Liver (tissue), 9 donors: Measurements from ENCODE around the gene SLC22A31. TPM values are rescaled to one million over a fixed set of nuclear protein-coding genes. Genes with fewer than 3 reads are reported as not detected.

Experiments
- DNase-seq: peaks from one replicate; pipeline ENCODE4 v3.0.0-alpha.2; 2017; ENCODE audit warnings: low spot score
- H3K27ac ChIP-seq, 2 donors: one replicate each; pipeline ENCODE4 v1.7.0; 2013; ENCODE audit warnings: inconsistent platforms in 2 of 2, low read length in 2 of 2, control low read depth in 1 of 2, low read depth in 1 of 2, mild to moderate bottlenecking in 1 of 2
- H3K27me3 ChIP-seq, 4 donors: one replicate each; pipeline versions ENCODE4 v1.6.1 to v1.7.0; 2013; ENCODE audit warnings: low read length in 3 of 4, inconsistent platforms in 1 of 4, mild to moderate bottlenecking in 1 of 4, moderate library complexity in 1 of 4; ENCODE audit not compliant: control insufficient read depth in 4 of 4, insufficient read depth in 4 of 4
- H3K36me3 ChIP-seq, 4 donors: one replicate each; pipeline versions ENCODE4 v1.6.1 to v1.7.0; 2013; ENCODE audit warnings: low read length in 3 of 4, mild to moderate bottlenecking in 3 of 4, low read depth in 1 of 4, moderate library complexity in 1 of 4; ENCODE audit not compliant: control insufficient read depth in 4 of 4, insufficient read depth in 3 of 4
- H3K4me1 ChIP-seq, 4 donors: one replicate each; pipeline versions ENCODE4 v1.6.1 to v1.7.0; 2013; ENCODE audit warnings: low read length in 3 of 4, mild to moderate bottlenecking in 3 of 4, moderate library complexity in 1 of 4; ENCODE audit not compliant: control insufficient read depth in 4 of 4, insufficient read depth in 4 of 4
- H3K4me3 ChIP-seq, 3 donors: one replicate each; pipeline versions ENCODE4 v1.6.1 to v1.7.0; 2013; ENCODE audit warnings: low read length in 3 of 3, control low read depth in 1 of 3, low read depth in 1 of 3, mild to moderate bottlenecking in 1 of 3
- H3K9ac ChIP-seq, 2 donors: one replicate each; pipeline ENCODE4 v1.7.0; 2013; ENCODE audit warnings: low read length in 2 of 2, mild to moderate bottlenecking in 2 of 2, moderate library complexity in 2 of 2, control low read depth in 1 of 2, low read depth in 1 of 2
- H3K9me3 ChIP-seq, 4 donors: one replicate each; pipeline versions ENCODE4 v1.6.1 to v1.7.0; 2013; ENCODE audit warnings: low read length in 3 of 4; ENCODE audit not compliant: control insufficient read depth in 4 of 4
- EGR1 ChIP-seq, 2 donors: IDR thresholded peaks; 2 replicates each; pipeline ENCODE4 v1.6.1; 2016 to 2018; ENCODE audit warnings: antibody characterized with exemption in 2 of 2, low read depth in 2 of 2
- FOXA1 ChIP-seq: IDR thresholded peaks from 2 replicates; pipeline ENCODE4 v1.6.1; 2016; ENCODE audit warnings: antibody characterized with exemption
- GABPA ChIP-seq, 2 donors: IDR thresholded peaks in 1 of 2; conservative IDR thresholded peaks in 1 of 2; 2 replicates each; pipeline ENCODE4 v1.6.1; 2016; ENCODE audit warnings: antibody characterized with exemption in 2 of 2, mild to moderate bottlenecking in 1 of 2, moderate library complexity in 1 of 2
- HNF4G ChIP-seq: IDR thresholded peaks from 2 replicates; pipeline ENCODE4 v1.6.1; 2016; ENCODE audit warnings: antibody characterized with exemption
- JUND ChIP-seq, 2 donors: IDR thresholded peaks; 2 replicates each; pipeline ENCODE4 v1.6.1; 2016; ENCODE audit warnings: antibody characterized with exemption in 2 of 2
- NR2F2 ChIP-seq: IDR thresholded peaks from 2 replicates; pipeline ENCODE4 v1.6.1; 2016; ENCODE audit warnings: antibody characterized with exemption
- RXRA ChIP-seq, 2 donors: IDR thresholded peaks; 2 replicates each; pipeline ENCODE4 v1.6.1; 2017 to 2018; ENCODE audit warnings: antibody characterized with exemption in 2 of 2, mild to moderate bottlenecking in 1 of 2
- SP1 ChIP-seq: IDR thresholded peaks from 2 replicates; pipeline ENCODE4 v1.6.1; 2018; ENCODE audit warnings: antibody characterized with exemption, mild to moderate bottlenecking
- TAF1 ChIP-seq: conservative IDR thresholded peaks from 2 replicates; pipeline ENCODE4 v1.6.1; 2016; ENCODE audit warnings: antibody characterized with exemption, mild to moderate bottlenecking
- YY1 ChIP-seq: IDR thresholded peaks from 2 replicates; pipeline ENCODE4 v1.6.1; 2016; ENCODE audit warnings: antibody characterized with exemption, mild to moderate bottlenecking
- WGBS: extraction: QIAGEN DNeasy Blood & Tissue Kit; methylation state at CpG from one replicate; pipeline ENCODE4 v1.1.7; 2013; 5-methylcytosine and 5-hydroxymethylcytosine counted together
- polyA plus RNA-seq, 2 donors: library from polyadenylated mRNA; stranded (reverse) in 1 of 2; unstranded in 1 of 2; fragments of 200-250 nt in 1 of 2; fragments of >200 nt in 1 of 2; fragmentation: Nextera tagmentation in 1 of 2; extraction: Ambion mirVana in 1 of 2; gene quantifications; one replicate each; pipeline versions ENCODE4 v1.2.1 to v1.2.3, GENCODE V29; 2013 to 2015
- total RNA-seq, 2 donors: library from RNA; depleted of rRNA; stranded (reverse); fragments of >200 nt; gene quantifications; one replicate each; pipeline ENCODE4 v1.2.3, GENCODE V29; 2014
- TF ChIP-seq, protein P1 (sequence below): IDR thresholded peaks from 2 replicates; pipeline ENCODE4 v1.6.1; 2016; ENCODE audit warnings: antibody characterized with exemption
- TF ChIP-seq, protein P2 (sequence below): IDR thresholded peaks from 2 replicates; pipeline ENCODE4 v1.6.1; 2016; ENCODE audit warnings: antibody characterized with exemption
- donor health status: healthy.
- donor health status: healthy.
- donor health status: healthy.
- donor health status: healthy.
- donor health status: healthy.

Gene SLC22A31
- total and polyA plus RNA-seq, 4 donors = 0.15 to 0.50 (median 0.48) TPM; not detected in 1

DNA sequence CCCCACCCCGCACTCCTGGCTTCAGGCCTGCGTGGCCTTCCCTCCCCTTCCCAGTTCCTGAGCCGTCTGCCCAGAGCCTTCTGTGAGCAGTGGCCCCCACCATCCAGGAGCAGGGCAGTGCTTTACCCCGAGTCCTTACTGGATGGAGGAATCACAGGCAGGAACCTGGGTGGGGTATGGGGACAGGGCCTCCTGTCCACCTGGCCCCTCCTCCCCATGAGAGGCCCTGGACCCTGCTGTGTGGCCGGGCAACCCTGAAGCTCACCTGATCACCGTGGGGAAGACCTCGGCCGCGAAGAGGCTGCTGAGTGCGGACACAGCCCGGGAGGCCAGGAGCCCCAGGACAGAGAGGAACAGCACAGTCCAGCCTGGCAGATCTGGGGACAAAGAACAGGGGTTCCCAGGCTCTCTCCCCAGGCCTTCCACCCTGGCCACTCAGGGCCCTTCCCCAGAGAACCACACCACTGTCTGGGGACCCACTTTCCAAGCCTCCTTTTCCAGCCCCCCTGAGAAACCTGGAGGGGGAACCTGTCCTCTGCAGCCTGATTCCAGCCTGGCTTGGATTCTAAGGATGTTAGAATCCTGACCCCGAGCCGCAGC lies 3.2 kb downstream of the SLC22A31 start:
- no peaks in the 10 kb centered on the region for H3K36me3 ChIP-seq
- H3K4me3 ChIP-seq = no peak overlapping the region
- H3K27me3 ChIP-seq = peaks cover 0 to 9% (median 1%) of the 10 kb centered on the region in 4 donors
- no peak for TF ChIP-seq EGR1 (IDR thresholded peaks at IDR 0.05; ENCODE audit: low read depth in 2 of 2)
- TF ChIP-seq YY1 = no peak
- no peak for TF ChIP-seq GABPA (IDR thresholded peaks at IDR 0.05 in 1 of 2, conservative IDR thresholded peaks at IDR 0.05 in 1 of 2)
- TF ChIP-seq HNF4G = no peak
- no peak for TF ChIP-seq NR2F2
- TF ChIP-seq TAF1 = no peak
- no peak for TF ChIP-seq FOXA1
- TF ChIP-seq, protein P1, sequence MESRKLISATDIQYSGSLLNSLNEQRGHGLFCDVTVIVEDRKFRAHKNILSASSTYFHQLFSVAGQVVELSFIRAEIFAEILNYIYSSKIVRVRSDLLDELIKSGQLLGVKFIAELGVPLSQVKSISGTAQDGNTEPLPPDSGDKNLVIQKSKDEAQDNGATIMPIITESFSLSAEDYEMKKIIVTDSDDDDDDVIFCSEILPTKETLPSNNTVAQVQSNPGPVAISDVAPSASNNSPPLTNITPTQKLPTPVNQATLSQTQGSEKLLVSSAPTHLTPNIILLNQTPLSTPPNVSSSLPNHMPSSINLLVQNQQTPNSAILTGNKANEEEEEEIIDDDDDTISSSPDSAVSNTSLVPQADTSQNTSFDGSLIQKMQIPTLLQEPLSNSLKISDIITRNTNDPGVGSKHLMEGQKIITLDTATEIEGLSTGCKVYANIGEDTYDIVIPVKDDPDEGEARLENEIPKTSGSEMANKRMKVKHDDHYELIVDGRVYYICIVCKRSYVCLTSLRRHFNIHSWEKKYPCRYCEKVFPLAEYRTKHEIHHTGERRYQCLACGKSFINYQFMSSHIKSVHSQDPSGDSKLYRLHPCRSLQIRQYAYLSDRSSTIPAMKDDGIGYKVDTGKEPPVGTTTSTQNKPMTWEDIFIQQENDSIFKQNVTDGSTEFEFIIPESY = no peak
- TF ChIP-seq SP1 = no peak
- TF ChIP-seq JUND (IDR thresholded peaks at IDR 0.05) = no peak
- peaks cover 0 to 13% (median 11%) of the 10 kb centered on the region in 4 donors for H3K4me1 ChIP-seq
- WGBS = 90% methylated on average over 13 of the region's 13 CpGs
- no peak overlapping the region for H3K9ac ChIP-seq
- no peaks in the 10 kb centered on the region for H3K9me3 ChIP-seq
- no peak for DNase-seq
- no peak overlapping the region for H3K27ac ChIP-seq

DNA sequence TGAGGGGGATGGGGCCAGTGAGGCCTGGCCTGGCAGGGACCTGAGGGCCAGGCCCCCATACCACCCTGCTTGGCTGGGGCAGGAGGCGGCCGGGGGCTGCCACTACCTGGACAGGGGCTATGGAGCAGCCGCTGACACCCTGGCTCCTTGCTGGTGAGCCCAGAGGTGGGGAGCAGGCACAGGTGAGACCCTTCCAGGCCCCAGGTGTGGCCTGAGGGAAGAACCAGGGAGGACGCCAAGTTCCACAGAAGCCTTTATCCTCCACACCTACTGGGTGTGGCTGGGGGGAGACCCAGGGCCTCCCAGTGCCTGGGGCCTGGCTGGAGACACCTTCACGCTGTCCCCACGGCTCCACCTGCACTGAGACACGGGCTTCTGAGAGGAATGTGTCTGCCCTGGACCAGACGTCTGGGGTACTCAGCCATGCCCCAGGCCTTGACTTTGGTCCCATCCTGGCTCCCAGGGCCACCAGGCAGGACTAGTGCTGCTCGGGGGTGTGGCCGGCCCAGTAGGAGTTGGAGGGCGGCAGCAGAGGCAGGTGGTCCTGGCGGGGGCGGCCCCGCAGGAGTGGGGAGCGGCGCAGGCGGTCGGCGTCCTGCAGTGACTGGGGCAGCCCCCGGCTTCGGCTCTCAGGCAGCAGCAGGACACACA lies 4.7 kb downstream of the SLC22A31 start:
- DNase-seq = no peak
- no peak overlapping the region for H3K4me3 ChIP-seq
- H3K9me3 ChIP-seq = no peaks in the 10 kb centered on the region

More for the DNA sequence above, 4.7 kb downstream of the SLC22A31 start:
- H3K27ac ChIP-seq = no peak overlapping the region
- peaks cover 0 to 13% (median 6%) of the 10 kb centered on the region in 4 donors for H3K4me1 ChIP-seq
- no peaks in the 10 kb centered on the region for H3K36me3 ChIP-seq
- TF ChIP-seq RXRA (IDR thresholded peaks at IDR 0.05) (no peak), NR2F2 (no peak), EGR1 (IDR thresholded peaks at IDR 0.05; ENCODE audit: low read depth in 2 of 2) (no peak), SP1 (no peak), HNF4G (no peak), GABPA (IDR thresholded peaks at IDR 0.05 in 1 of 2, conservative IDR thresholded peaks at IDR 0.05 in 1 of 2) (no peak), JUND (IDR thresholded peaks at IDR 0.05) (no peak), YY1 (no peak)
- TF ChIP-seq, protein P2, sequence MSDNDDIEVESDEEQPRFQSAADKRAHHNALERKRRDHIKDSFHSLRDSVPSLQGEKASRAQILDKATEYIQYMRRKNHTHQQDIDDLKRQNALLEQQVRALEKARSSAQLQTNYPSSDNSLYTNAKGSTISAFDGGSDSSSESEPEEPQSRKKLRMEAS = no peak
- TF ChIP-seq, protein P1 = no peak
- H3K9ac ChIP-seq = no peak overlapping the region
- 86% methylated on average over 21 of the region's 21 CpGs for WGBS
- peaks cover 0 to 9% (median under 1%) of the 10 kb centered on the region in 4 donors for H3K27me3 ChIP-seq
